Endothelial cell of umbilical vein (primary cell): ENCODE data around the gene RTN4RL1. TPM values are rescaled to one million over a fixed set of nuclear protein-coding genes. Genes with fewer than 3 reads are reported as not detected.

Experiments
- BruUV-seq: library from RNA; stranded (reverse); fragments of 400-500 nt; replicated peaks from 2 replicates; lab custom pipeline; 2021; lab: Mats Ljungman, UMichigan
- CTCF ChIA-PET: fragments of 300-600, 350-600 bp; sonication (Branson Sonifier 250); formaldehyde crosslinking; loops from one replicate; lab custom pipeline; 2021; ENCODE audit warnings: antibody characterized with exemption, inconsistent platforms; lab: Charles Lee
- POLR2A ChIA-PET: fragments of 300-600, 350-600 bp; sonication (Branson Sonifier 250); formaldehyde crosslinking; loops from one replicate; lab custom pipeline; 2021; ENCODE audit warnings: antibody characterized with exemption, inconsistent platforms; lab: Charles Lee
- DNase-seq: peaks from one replicate; pipeline ENCODE4 v3.0.0-alpha.2; 2011; ENCODE audit warnings: low read depth, low spot score
- FAIRE-seq: peaks from 2 replicates; lab custom pipeline; 2011; peaks lifted over from hg19 to GRCh38; lab: Jason Lieb, UNC
- H2AFZ ChIP-seq: 2 replicates; pipeline ENCODE4 v1.6.0; 2012; ENCODE audit warnings: low read depth, low read length, control low read depth, inconsistent platforms
- H3K27ac ChIP-seq: 2 replicates; pipeline ENCODE4 v1.5.1; 2011; ENCODE audit warnings: low read depth, mild to moderate bottlenecking, control low read depth, low read length, moderate library complexity; ENCODE audit not compliant: insufficient read depth
- H3K27me3 ChIP-seq, 2 experiments: 2 replicates each; pipeline versions ENCODE4 v1.6.0 to v1.6.1; 2011; ENCODE audit warnings: low read length in 2 of 2, mixed read lengths in 1 of 2; ENCODE audit not compliant: control insufficient read depth in 2 of 2, insufficient read depth in 2 of 2
- H3K36me3 ChIP-seq, 2 experiments: 2 replicates in 1 of 2; 3 replicates in 1 of 2; pipeline ENCODE4 v1.5.1; 2011; ENCODE audit warnings: low read length in 2 of 2, mild to moderate bottlenecking in 1 of 2, moderate library complexity in 1 of 2; ENCODE audit not compliant: control insufficient read depth in 2 of 2, insufficient read depth in 2 of 2; ENCODE audit errors: extremely low read depth in 1 of 2
- H3K4me1 ChIP-seq: 3 replicates; pipeline ENCODE4 v1.5.1; 2011; ENCODE audit warnings: mild to moderate bottlenecking, low read length; ENCODE audit not compliant: control insufficient read depth, insufficient read depth; ENCODE audit errors: extremely low read depth
- H3K4me2 ChIP-seq: 2 replicates; pipeline ENCODE4 v1.6.1; 2011; ENCODE audit warnings: low read length, control low read depth, mixed read lengths; ENCODE audit not compliant: insufficient read depth
- H3K4me3 ChIP-seq, 3 experiments: fragments of 200-600 bp in 1 of 3; sonication (generic), shearing (Covaris generic) in 1 of 3; replicated peaks in 1 of 3; 2 replicates each; pipeline ENCODE4 v1.5.1; 2011 to 2016; ENCODE audit warnings: control low read depth in 3 of 3, low read length in 3 of 3, mild to moderate bottlenecking in 2 of 3, inconsistent platforms in 1 of 3, low read depth in 1 of 3, moderate library complexity in 1 of 3; ENCODE audit not compliant: insufficient read depth in 1 of 3
- H3K79me2 ChIP-seq: 2 replicates; pipeline ENCODE4 v1.6.0; 2012; ENCODE audit warnings: low read length, inconsistent platforms; ENCODE audit not compliant: control insufficient read depth, insufficient read depth
- H3K9ac ChIP-seq: replicated peaks from 2 replicates; pipeline ENCODE3; 2011; ENCODE audit warnings: low read length, control low read depth; ENCODE audit not compliant: insufficient read depth; ENCODE audit errors: extremely low read depth
- H3K9me1 ChIP-seq: replicated peaks from 3 replicates; pipeline ENCODE4 v1.6.0; 2011; ENCODE audit warnings: mild to moderate bottlenecking, low read length; ENCODE audit not compliant: control insufficient read depth, insufficient read depth; ENCODE audit errors: extremely low read depth
- H3K9me3 ChIP-seq: replicated peaks from 2 replicates; pipeline ENCODE4 v1.5.1; 2012; ENCODE audit warnings: low read length, inconsistent platforms; ENCODE audit not compliant: control insufficient read depth, insufficient read depth
- H4K20me1 ChIP-seq: replicated peaks from 2 replicates; pipeline ENCODE3; 2011; ENCODE audit warnings: mild to moderate bottlenecking, low read length; ENCODE audit not compliant: control insufficient read depth, insufficient read depth; ENCODE audit errors: extremely low read depth
- EZH2 ChIP-seq: IDR thresholded peaks from 2 replicates; pipeline ENCODE4 v1.6.1; 2012; ENCODE audit warnings: borderline replicate concordance, low read depth, mild to moderate bottlenecking, moderate library complexity, low read length, inconsistent platforms; ENCODE audit not compliant: severe bottlenecking
- FOS ChIP-seq: IDR thresholded peaks from 2 replicates; pipeline ENCODE4 v1.6.1; 2011; ENCODE audit warnings: mild to moderate bottlenecking, low read length, moderate library complexity, borderline replicate concordance; ENCODE audit not compliant: insufficient read depth
- GATA2 ChIP-seq: IDR thresholded peaks from 2 replicates; pipeline ENCODE4 v1.7.0; 2011; ENCODE audit warnings: low read depth, mild to moderate bottlenecking, moderate library complexity, mixed read lengths, low read length; ENCODE audit not compliant: insufficient read length, insufficient read depth
- JUN ChIP-seq: IDR thresholded peaks from 2 replicates; pipeline ENCODE4 v1.6.1; 2011; ENCODE audit warnings: borderline replicate concordance, low read depth; ENCODE audit not compliant: insufficient read length, insufficient read depth
- MYC ChIP-seq: IDR thresholded peaks from one replicate; pipeline ENCODE4 v1.6.1; 2011; ENCODE audit warnings: mild to moderate bottlenecking, low read depth, low read length
- POLR2A ChIP-seq: IDR thresholded peaks from 2 replicates; pipeline ENCODE4 v1.6.1; 2012; ENCODE audit warnings: low read depth, mild to moderate bottlenecking, control low read depth, low read length
- POLR2AphosphoS5 ChIP-seq: IDR thresholded peaks from 2 replicates; pipeline ENCODE4 v1.6.1; 2012; ENCODE audit warnings: low read depth, mild to moderate bottlenecking, control low read depth, low read length, moderate library complexity; ENCODE audit not compliant: insufficient read depth
- dilution Hi-C: fragments of 300-500 bp; cut with MboI; formaldehyde crosslinking; loops from one replicate; pipeline ENCODE4 v1.15.0; 2019; ENCODE audit warnings: low sequenced_read_pairs; ENCODE audit not compliant: extremely low pct_ligation_motif_present
- intact Hi-C: fragments of 100-400 bp; cut with micrococcal nuclease; formaldehyde crosslinking; loops from one replicate; pipeline ENCODE4 v1.10.0; 2022
- polyA plus RNA-seq, 4 experiments: library from polyadenylated mRNA; depleted of rRNA in 3 of 4; stranded (reverse) in 3 of 4; unstranded in 1 of 4; fragments of >200 nt; gene quantifications; 2 replicates each; pipeline versions ENCODE4 v1.2.1 to v1.2.3, GENCODE V29; 2011 to 2012; ENCODE audit warnings: missing spikeins in 1 of 4
- total RNA-seq: library from RNA; stranded (reverse); gene quantifications from 2 replicates; pipeline ENCODE4 v1.2.3, GENCODE V29; 2021
- TF ChIP-seq, protein P1 (sequence below): IDR thresholded peaks from 2 replicates; pipeline ENCODE4 v1.6.1; 2011; ENCODE audit not compliant: insufficient read depth, insufficient read length
- TF ChIP-seq, protein P2 (sequence below), 2 donors: IDR thresholded peaks; 1 replicate in 1 of 2; 2 replicates in 1 of 2; pipeline ENCODE4 v1.5.1; 2011; ENCODE audit warnings: low read length in 2 of 2, mild to moderate bottlenecking in 2 of 2, moderate library complexity in 2 of 2, control low read depth in 1 of 2, inconsistent platforms in 1 of 2, low read depth in 1 of 2; ENCODE audit not compliant: insufficient read depth in 1 of 2; ENCODE audit errors: extremely low read depth in 1 of 2

Gene RTN4RL1
- total and polyA plus RNA-seq, 2 donors (not counting 3 experiments of a cell fraction or from before 2014, with no cell fraction given) = 0.04 TPM; not detected in 1

DNA sequence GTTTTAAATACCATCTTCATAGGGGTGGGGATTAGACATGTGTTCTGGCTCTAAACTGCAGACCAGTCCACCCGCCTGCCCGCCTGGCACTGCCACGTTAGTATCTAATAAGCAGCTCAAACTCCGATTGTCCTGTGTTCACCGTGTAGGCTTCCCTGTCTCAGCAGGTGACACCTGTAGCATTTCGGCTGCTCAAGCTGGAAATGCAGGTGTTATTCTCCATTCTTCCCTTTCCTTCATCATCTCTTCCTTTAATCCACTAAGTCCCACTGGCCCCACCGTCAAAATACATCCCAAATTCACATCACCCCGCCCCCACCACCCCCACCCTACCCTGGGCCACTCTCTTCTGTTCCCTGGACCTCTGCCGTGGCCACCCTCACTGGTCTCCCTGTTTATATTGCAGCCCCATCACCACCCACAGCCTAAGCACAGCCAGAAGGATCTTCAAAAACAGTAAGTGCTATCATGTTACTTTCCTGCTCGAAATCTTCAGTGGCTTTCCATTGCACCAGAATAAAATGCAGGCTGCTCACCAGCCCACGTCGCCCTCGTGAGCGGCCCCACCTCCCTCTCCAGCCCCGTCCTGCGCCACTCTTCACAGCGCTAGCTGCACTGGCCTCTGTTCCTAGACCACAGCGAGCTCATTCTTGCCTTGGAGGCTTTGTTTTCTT is 65.1 kb downstream of the RTN4RL1 start:
- no peak overlapping the region for H3K9ac ChIP-seq
- no peaks in the 10 kb centered on the region for H3K79me2 ChIP-seq
- DNase-seq (no peak), FAIRE-seq (no peak)
- dilution Hi-C loops (no loop called here), intact Hi-C loops (no loop called here)
- no peak overlapping the region for H2AFZ ChIP-seq
- H3K4me3 ChIP-seq = no peak overlapping the region
- no peaks in the 10 kb centered on the region for H3K9me3 ChIP-seq
- TF ChIP-seq, protein P1, sequence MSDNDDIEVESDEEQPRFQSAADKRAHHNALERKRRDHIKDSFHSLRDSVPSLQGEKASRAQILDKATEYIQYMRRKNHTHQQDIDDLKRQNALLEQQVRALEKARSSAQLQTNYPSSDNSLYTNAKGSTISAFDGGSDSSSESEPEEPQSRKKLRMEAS = no peak
- TF ChIP-seq MYC (no peak), FOS (no peak), POLR2AphosphoS5 (no peak), JUN (no peak), GATA2 (no peak), POLR2A (no peak), EZH2 (no peak)
- TF ChIP-seq, protein P2, sequence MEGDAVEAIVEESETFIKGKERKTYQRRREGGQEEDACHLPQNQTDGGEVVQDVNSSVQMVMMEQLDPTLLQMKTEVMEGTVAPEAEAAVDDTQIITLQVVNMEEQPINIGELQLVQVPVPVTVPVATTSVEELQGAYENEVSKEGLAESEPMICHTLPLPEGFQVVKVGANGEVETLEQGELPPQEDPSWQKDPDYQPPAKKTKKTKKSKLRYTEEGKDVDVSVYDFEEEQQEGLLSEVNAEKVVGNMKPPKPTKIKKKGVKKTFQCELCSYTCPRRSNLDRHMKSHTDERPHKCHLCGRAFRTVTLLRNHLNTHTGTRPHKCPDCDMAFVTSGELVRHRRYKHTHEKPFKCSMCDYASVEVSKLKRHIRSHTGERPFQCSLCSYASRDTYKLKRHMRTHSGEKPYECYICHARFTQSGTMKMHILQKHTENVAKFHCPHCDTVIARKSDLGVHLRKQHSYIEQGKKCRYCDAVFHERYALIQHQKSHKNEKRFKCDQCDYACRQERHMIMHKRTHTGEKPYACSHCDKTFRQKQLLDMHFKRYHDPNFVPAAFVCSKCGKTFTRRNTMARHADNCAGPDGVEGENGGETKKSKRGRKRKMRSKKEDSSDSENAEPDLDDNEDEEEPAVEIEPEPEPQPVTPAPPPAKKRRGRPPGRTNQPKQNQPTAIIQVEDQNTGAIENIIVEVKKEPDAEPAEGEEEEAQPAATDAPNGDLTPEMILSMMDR (IDR thresholded peaks at IDR 0.05; ENCODE audit: extremely low read depth in 1 of 2, insufficient read depth in 1 of 2, low read depth in 1 of 2, low read length in 2 of 2) = no peak
- CTCF ChIA-PET = interaction anchor here (1.5 to 1.6 kb wide), 2 partner anchors 24 to 51 kb away, joined by 3 to 4 read pairs; no protein-coding TSS in a partner anchor
- H3K9me1 ChIP-seq = no peaks in the 10 kb centered on the region
- BruUV-seq = no TSS peak
- POLR2A ChIA-PET = no interaction called here
- H4K20me1 ChIP-seq = no peaks in the 10 kb centered on the region
- H3K36me3 ChIP-seq = no peaks in the 10 kb centered on the region
- H3K4me1 ChIP-seq = no peaks in the 10 kb centered on the region
- no peak overlapping the region for H3K27ac ChIP-seq
- H3K27me3 ChIP-seq = no peaks in the 10 kb centered on the region
- no peak overlapping the region for H3K4me2 ChIP-seq
